ENCODE measurements around the gene SPSB3.

The SPSB3 gene

GRCh38 chr16:1782408-1783264 is at the start of gene SPSB3, which contains the start of gene NUBP2:
Gene SPSB3, minus strand, starts transcription at chr16:1782571. Its CDS starts 1,088 bp downstream, at chr16:1781483.
Gene NUBP2, plus strand, starts transcription at chr16:1782960. Its CDS starts 61 bp downstream, at chr16:1783021.
- peak; percentile 97 for DNase-seq (ENCODE audit: low read depth)

- DNase-seq (ENCODE audit: low read depth), result no peak
These were observed 49.1 kb upstream of the SPSB3 start for GRCh38 chr16:1831186-1832075.

GRCh38 chr16:1830213-1830612 is 47.8 kb upstream of the SPSB3 start:
- no peak for DNase-seq (ENCODE audit: low read depth)

GRCh38 chr16:1828645-1829410 is 46.5 kb upstream of the SPSB3 start:
- no peak for DNase-seq (ENCODE audit: low read depth)

- peak; percentile 82 for DNase-seq (ENCODE audit: low read depth)
These were observed 44.6 kb upstream of the SPSB3 start, which contains the start of the genes FAHD1 and HAGH for GRCh38 chr16:1826691-1827573. Gene FAHD1, plus strand, starts transcription at chr16:1827206. Its CDS starts 33 bp downstream, at chr16:1827239. Gene HAGH, minus strand, starts transcription at chr16:1826825. Its CDS starts 38 bp downstream, at chr16:1826787.

GRCh38 chr16:1825864-1826690 is 43.7 kb upstream of the SPSB3 start:
- DNase-seq (ENCODE audit: low read depth), result peak; percentile 59

GRCh38 chr16:1825381-1825863 is 43.1 kb upstream of the SPSB3 start:
- no peak for DNase-seq (ENCODE audit: low read depth)

GRCh38 chr16:1823821-1824220 is 41.5 kb upstream of the SPSB3 start:
- no peak for DNase-seq (ENCODE audit: low read depth)

GRCh38 chr16:1822801-1823200 is 40.4 kb upstream of the SPSB3 start:
- DNase-seq (ENCODE audit: low read depth), result no peak

GRCh38 chr16:1821861-1822611 is 39.7 kb upstream of the SPSB3 start:
- no peak for DNase-seq (ENCODE audit: low read depth)

- DNase-seq (ENCODE audit: low read depth), result no peak
These were observed 38.5 kb upstream of the SPSB3 start for GRCh38 chr16:1820946-1821290.

GRCh38 chr16:1820096-1820945 is 38.0 kb upstream of the SPSB3 start:
- DNase-seq (ENCODE audit: low read depth), result no peak

GRCh38 chr16:1819611-1820010 is 37.2 kb upstream of the SPSB3 start:
- no peak for DNase-seq (ENCODE audit: low read depth)

GRCh38 chr16:1818873-1819525 is 36.6 kb upstream of the SPSB3 start:
- no peak for DNase-seq (ENCODE audit: low read depth)

- no peak for DNase-seq (ENCODE audit: low read depth)
These were observed 36.0 kb upstream of the SPSB3 start for GRCh38 chr16:1818204-1818872.

- no peak for DNase-seq (ENCODE audit: low read depth)
These were observed 35.3 kb upstream of the SPSB3 start for GRCh38 chr16:1817716-1818115.

- DNase-seq (ENCODE audit: low read depth), result no peak
These were observed 34.9 kb upstream of the SPSB3 start for GRCh38 chr16:1817276-1817589.

All from activated T-helper 9 cell treated with anti-CD3 and anti-CD28 coated beads, Interleukin-2, amount 50 U/mL, for 16 hours (primary cell).